Activated T-cell treated with anti-CD3 and anti-CD28 coated beads for 1 hour (primary cell): ENCODE data around the gene CD63.

Source experiments
- DNase-seq: peaks from one replicate; pipeline ENCODE4 v3.0.0-alpha.2; 2020; ENCODE audit warnings: low read depth

The CD63 gene

DNA sequence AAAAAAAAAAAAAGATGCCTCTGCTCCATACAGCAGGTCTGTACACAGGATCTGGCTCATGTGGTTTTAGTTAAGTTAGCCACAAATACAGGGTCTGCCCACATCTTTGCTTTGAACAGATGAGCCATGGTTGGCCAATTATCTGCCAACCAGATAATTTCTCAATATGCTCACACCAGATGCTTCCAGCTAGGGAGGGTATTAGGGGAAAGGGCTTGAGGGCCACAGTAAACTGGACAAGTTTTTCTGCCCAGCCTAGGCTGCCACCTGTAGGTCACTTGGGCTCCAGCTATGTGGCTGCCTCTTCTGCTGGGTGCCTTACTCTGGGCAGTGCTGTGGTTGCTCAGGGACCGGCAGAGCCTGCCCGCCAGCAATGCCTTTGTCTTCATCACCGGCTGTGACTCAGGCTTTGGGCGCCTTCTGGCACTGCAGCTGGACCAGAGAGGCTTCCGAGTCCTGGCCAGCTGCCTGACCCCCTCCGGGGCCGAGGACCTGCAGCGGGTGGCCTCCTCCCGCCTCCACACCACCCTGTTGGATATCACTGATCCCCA lies 7.8 kb downstream of the CD63 start:
- no peak for DNase-seq

DNA sequence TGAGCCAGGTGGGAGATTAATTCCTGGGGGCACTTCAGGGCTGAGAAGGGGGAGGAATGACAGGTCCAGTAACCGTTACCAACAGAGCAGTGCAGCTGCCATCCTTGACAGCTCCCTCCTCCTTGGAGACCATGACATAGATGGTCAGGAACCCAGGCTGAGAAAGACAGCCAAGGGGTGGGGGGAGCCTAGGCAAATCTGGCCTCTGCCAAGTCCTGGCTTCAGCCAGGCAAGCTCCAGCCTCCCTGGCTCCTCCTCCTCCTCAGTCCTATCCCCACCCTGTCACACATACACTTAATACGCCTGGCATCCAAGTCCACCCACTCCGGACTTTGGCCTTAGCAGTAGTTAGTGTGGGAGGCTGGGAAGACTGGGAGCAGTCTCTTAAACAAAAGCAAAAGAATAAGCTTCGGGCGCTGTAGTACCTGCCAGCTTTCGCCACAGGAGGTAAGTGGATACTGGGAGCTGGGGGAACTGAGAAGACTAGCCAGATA lies 8.7 kb downstream of the CD63 start, which contains the start of gene RDH5:
Gene RDH5 (plus strand): TSS at position 323 of the 494 bp plus-strand sequence. CDS start 792 bp downstream, outside the sequence.
- no peak for DNase-seq

DNA sequence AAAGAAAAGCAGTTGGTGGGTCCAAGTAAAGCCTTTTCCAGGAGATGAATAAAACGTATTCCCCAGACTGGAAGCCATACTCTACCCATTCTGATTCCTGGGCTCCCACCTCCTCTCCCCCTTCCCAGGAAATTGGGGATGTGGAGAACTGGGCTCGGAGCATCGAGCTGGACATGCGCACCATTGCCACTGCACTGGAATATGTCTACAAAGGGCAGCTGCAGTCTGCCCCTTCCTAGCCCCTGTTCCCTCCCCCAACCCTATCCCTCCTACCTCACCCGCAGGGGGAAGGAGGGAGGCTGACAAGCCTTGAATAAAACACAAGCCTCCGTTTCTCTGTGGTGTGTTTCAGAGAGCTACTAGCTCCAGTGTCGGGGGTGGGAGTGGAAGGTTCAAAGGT lies 9.4 kb downstream of the CD63 start:
- DNase-seq: no peak

DNA sequence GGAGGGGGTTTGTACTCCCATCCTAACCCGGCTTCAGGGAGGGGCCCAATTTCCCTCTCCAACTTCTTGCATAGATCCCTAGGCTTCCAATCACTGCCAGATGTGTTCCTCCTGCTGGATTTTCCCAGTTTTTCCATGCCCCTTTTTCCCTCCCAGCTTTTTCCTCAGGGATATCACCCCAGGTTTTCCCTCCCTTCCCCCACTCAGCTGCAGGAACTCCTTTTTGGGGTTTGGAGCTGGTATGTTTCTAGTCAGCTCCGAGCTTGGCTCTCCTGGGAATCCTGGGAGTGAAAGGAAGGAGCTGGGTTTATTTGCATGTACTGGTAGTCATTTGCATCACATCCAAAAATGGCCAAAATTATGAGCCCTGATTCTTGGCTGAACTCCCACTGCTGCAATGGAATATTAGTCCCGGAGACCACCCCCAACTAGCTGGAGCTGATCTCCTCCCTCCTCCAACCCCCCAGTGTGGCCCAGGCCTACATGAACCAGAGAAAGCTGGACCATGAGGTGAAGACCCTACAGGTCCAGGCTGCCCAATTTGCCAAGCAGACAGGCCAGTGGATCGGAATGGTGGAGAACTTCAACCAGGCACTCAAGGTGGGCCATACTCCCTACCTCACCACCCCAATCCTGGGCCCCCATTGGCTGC lies 10.1 kb downstream of the CD63 start:
- DNase-seq: no peak

DNA sequence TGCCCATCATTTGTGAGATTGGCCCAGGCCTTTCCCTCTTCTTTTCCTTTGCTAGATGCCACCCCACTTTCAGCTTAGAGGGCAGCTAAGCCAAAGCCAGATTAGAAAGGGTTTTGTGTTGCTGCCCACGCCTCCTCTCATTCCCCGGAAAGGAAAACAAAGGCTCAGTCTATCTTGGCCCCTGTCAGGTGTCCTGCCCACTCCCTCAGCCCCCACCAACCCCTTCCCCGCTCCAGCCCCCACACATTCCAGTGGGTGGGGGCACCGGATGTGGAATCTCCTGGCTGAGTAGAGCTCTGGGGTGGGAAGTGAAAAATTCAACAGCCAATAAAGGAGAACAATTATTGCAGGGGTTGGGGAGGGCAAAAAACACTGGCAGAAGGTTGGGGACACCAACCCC lies 10.8 kb downstream of the CD63 start:
- DNase-seq: no peak

DNA sequence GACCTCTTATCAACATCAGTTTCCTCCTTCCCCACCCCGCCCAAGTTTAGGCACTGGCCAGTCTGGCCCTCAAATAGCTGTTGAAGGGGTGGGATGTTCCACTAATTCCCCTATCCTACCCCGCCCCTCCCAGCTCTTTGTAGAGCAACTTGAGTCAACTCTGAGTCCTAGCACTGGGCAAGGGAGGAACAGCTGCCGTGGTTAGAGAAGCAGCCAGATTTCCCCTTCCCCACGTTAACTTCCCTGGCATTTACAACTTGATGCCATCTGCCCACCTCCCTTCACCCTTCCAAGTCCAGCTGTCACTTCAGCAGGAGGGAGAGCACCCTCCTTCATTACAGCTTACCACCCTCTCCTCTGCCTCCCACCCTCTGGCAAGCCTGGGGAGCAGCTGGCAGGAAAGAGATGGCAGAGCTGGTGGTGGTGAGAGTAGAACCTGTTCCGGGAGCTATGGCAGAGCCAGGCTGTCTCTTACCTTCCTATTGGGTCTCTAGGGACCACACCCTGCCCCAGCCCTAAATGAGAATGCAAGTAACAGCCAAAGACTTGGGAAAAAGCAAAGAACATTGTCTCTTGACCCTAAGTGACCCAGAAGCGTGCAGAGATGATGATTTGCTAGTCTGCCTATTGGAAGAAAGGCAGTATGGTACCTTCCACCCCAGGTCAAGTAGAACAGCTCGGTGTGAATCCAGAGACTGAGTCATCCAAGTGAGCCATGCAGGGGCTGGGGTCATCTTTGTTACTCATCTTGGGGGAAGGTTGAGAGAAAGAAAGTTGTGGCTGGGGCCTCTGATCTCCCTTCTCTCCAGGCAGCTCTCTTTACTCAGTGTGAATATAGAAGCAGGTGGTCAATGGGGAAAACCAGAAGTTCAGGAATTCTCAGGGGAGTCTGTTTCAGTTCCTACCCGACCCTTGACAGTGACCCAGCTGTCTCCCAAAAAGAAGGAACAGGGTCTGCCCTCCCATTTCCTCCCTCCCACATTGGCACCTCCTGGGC lies 11.5 kb downstream of the CD63 start:
- DNase-seq: no peak

DNA sequence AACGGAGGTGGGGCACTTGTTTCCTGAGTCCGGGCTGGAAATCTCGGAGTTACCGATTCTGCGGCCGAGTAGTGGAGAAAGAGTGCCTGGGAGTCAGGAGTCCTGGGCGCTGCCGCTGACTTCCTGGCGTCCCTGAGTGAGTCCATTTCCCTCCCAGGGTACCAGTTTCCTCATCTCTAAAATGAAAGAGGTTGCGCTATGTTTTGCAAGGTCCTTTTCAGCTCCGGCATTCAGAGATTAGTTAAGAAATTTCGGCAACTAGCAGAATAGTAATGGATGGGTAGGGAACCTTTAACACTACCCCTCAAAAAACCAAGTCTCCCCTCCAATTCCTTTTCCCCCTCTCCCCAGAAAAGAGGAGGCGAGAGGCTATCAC lies 12.2 kb downstream of the CD63 start:
- DNase-seq: no peak

DNA sequence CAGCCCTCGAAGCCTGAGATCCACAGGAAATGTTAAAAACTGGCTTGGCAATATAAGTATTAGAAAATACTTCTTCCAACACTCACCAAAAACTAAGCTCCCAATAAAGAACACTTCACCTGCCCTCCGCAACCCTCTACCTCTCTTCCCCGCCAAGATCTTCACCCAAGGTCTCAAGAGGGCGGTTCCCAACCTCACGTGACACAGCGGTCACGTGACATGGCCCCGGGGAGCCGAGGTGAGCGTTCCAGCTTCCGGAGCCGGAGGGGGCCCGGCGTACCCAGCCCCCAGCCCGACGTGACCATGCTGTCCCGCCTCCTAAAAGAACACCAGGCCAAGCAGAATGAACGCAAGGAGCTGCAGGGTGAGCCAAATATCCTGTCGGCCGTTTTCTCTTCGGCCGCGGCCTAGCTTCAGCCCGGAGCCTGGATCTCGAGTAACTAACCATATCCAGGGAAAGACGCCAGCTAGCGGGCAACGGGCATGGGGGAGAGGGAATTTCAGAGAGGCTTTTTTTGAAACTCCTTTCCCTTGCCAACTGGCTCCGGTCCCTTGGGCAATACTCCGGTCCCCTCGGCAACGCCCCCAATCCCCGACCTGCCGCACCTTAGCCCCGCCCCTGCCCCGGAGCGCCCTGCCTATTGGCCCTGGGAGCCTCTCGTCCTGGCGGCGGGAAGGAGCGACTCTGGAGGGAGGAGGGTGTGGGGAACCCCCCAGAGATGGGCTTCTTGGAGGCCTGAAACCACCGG lies 12.8 kb downstream of the CD63 start, which contains the start of gene BLOC1S1:
Gene BLOC1S1 (plus strand): TSS at position 214 of the 749 bp plus-strand sequence. CDS start 6 bp downstream, at position 220.
- peak; percentile 88 for DNase-seq

DNA sequence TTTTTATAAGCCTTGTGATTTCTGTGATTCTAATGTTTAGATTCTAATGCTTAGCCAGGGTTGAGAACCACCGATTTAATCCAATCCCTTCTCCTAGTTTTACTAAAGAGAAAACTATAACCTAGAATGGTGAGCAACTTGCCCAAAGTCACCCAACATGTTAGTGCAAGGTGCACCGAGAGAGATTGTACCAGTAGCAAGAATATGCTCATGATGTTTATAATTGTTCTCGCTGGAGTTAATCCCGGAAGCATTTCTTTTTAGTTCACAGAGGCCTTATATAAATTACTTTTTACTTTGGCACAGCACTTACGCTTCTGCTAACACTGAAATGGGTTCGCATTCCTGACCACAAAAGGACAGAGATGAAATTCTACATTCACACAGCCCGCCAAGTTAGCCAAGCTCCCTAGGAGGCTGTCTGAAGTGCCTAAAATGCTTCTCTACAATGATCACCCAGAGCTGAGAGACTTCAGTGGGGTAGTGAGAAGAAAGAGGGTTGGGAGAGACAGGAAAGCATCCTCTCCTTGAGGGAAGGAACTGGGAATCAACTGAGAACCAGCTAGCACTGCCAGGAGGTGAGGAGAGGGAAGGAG lies 13.5 kb downstream of the CD63 start:
- no peak for DNase-seq

DNA sequence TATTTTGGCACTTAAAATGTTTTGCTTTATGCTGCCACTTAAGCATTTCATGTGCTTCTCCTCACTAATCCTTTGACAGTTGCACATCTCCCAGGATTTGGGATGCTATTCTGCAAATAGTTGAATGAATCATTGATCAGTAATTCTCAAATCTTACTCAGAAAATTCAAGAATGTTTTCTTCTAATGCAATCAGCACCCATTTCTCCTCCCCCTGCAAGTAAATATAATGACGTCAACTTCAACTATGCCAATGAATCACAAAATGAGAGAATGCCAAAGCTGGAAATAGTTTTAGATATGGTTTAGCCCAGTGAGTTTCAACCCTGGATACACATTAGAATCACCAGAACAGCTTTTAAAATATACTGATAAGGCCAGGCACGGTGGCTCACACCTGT lies 15.1 kb downstream of the CD63 start:
- DNase-seq: no peak

DNA sequence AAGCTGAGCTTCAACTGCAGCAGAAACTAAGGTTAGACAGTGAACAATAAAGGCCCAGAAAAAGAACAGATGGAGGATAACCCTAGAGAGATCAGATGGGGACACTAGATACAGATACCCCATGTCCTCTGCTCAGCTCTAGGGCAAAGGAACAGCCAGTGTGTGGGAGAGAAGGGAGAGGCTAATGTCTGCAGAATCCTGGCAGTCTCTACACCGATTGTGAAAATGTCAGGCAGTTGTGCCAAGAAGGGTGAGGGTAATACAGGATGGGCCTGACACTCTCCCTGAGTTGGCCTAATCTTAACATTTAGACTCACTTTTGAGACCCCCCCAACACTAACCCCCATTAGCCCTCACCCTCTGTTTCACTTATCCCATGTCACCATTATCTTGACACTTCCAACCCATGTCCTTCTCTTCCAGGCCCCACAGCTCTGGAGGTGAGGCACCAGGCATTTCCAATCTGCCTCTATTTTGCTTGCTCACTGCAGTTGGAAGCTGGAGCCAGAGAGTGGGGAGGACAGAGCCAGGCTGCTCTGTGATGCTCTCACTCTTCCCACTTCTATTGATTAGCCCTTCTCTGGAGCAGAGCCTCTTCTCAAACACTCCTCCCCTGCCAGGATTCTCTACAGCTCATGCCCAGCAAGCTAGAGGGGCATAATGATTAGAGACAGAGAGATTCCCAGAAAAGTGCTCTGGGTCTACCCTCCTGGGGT lies 16.0 kb downstream of the CD63 start:
- DNase-seq: no peak

DNA sequence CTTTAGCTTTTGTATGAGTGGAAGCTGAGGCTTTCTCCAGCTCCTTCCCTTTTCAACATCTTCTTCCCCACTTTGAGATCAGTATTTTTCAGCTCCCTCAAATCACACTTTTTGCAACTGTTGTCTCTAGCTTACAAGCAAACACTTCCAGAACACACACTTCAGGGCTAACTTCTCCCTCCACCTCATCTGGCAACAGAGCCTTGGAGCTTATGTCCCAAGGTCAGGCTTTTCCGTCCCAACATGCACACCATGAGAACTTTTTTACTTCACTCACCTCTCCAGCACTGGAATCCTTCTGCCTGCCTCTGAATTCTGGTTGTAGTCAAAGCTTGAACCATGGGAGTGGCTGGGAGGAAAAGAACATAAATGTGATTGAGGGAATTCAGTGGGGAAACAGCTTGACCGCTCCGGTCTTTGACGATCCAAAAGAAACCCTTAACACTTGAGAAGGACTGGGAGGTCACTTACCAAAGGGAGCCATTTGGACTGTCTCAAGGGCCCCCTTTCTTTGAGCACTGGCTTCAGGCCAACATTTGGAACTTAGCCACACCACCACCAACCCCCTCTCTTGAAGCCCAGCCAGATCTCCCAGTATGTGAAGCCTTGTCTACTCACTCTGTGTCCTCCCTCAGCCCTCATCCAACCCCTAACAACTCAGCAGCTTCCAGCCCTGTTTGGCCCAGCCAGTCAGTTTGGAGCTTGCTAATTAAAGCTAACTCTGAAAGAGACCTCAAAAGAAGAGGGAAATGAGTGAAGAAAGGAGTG lies 16.8 kb downstream of the CD63 start:
- no peak for DNase-seq

DNA sequence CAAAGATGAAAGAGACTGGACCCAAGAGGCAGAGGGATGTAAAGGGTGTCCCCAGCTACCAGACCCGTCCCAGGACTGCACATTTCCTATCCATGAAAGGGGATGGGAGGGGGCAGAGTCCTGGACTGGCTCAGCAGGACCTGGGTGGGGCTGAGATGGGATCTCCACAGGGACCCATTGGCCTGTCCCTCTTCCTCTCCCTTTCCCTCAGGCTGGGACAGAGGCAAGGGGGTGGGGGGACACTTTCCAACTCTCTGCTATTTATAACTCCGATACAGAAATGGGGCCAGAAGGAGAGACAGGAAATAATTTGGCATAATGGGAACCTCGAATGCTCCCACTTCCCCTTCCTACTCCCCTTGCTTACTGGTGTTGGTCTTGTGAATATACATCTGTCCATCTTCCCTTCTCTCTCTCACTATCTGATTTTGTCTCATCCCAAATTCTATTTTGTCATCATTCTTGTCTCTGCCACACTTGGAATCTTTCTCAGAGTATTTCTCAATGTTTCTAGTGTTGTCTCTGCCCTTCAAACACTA lies 20.0 kb downstream of the CD63 start:
- no peak for DNase-seq

DNA sequence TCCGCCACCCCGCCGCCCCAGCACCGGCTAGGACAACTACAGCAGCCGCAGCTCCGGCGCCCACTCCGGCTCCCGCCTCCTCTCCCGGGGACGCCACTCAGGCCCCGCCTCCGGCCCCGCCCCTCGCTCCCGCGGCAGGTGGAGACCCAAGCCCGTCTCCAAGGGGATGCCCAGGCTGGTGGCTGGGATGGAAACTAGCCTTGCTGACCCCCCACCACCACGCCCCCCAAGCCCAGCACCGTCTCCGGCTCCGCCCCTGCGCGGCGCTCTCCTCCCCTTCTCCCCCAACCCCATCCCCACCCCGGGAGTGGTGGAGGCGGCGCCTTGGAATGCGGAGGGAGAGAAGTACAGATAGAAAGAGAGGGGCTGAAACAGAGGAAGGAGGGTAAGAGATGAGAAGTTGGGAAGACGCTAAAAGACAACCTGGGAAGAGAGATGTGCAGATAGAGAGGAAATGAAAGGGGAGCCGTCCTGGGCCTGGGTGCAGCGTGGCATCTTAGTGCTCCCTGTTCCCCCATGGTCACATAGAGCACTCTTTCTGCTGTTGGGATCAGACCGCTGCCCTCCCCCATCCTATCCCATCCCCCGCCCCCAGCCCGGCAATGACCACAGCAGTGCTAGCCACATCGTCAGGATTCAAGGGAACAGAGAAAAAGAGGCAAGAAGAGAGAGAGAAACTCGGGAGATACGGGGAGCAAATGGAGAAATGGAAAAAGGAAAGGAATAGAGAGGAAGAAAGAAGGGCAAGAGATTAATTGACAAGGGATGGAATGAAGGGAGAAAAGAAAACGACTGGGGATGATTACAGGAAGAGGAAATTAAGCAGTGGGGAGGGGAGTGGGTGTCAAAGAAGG lies 20.7 kb downstream of the CD63 start, which contains the start of gene ITGA7:
Gene ITGA7 (minus strand): TSS at position 64 of the 854 bp plus-strand sequence. CDS start 222 bp downstream, outside the sequence.
- peak; percentile 43 for DNase-seq

DNA sequence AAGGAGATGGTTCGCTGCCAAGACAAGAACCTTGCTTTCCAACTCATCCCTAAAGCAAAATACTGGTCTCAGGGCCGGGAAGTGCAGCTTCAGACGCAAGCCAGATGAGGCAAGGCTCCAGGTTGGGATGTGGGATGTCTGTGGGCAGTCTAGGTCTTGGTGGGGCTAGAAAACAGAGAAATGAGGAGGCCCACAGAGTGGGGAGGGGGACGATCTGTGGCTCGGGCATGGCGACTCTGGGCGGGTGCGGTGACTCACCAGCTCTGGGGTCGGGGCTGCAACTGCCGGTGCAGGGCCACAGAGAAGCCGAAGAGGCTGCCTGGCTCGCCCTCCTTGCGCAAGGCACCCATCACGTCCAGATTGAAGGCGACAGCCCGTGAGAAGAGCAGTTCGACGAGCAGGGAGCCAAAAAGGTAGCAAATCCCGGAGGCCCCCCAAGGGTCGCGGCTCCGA lies 21.6 kb downstream of the CD63 start:
- no peak for DNase-seq

DNA sequence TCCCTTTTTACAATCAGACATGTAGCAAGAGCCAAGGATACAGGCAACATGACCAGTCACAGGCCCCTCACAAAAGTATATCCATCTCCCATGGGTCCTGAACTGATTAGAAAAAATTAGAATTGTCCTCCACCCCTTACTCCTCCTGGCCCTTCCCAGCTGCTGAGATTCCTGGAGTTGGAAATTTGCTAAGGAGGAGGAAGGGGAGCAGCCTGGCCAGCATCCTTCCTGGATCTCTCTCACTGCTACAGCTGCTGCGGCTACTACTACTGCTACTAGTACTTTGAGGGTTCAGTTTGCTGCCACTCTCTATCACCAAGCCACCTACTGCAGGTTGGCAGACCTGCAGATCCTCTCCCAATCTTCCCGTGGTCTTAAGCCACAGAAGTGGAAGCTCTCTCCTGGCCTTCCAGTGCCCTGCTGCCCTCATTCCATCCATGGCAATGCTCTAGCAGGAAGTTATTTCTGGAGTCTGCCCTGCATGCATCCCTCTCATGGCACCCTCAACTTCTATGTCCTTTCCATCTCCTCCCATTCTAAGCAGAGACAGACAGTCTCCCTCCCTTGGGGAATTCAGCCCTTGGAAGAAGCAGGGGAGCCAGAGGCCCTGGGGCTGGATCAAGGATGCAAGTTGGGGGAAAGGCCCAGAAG lies 22.1 kb downstream of the CD63 start:
- DNase-seq: no peak

DNA sequence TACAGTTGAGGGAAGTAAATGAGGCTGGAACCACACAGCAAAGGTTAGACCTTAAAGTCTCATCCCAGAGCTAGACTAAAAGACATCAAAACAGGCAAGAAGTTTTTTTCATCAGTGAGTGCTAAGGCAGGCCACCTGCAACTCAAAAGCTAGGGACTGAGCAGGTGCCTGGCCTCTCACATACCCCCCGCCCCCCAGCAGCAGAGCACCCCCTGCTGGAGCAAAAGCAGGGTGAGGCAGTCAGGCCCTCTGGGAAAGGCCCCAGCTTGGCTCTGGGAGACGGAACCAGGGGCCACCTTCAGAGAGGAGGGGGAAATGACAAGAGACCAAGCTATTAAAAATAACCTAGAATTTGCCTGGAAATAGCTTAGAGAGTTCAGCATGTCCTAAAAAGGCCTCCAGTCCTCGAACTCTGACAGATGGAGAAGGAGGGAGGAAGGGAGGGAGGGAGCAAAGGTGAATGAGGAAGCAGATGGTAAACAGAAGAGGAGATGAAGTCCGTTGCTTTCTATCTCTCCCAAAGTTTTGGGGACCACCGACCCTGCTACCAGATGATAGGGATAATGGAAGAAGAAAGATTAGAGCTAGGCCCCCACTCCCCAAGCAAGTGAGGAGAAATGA lies 22.9 kb downstream of the CD63 start:
- no peak for DNase-seq
